ENCODE measurements around the gene WASHC1.
"Not testable (repeated sequence)": the region's sequence is repeated elsewhere in the genome, so short reads cannot be mapped to it uniquely, and the experiment has no call there.

DNA sequence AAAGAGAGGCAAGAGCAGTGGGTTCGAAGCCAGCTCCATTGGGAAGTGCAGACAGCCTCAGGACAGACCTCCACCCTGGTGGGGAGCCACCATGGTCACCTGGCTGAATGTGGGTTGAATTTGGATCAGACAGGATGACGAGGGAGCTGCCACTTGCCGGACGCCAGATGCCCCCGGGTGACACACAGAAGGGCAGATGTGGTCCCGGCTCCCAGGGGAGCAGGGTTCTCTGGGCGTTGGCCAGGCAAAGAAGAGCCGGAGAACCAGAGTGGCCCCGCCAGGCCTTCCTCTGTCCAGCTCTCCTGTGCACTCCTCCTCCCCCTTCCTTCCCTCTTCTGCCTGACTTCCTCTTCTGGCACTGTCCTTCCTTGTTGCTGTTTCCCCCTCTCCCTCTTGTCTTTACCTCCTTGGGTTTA is 12.0 kb upstream of the WASHC1 start:
- TF ChIP-seq FOXM1 (IDR thresholded peaks at IDR 0.05; ENCODE audit: borderline replicate concordance); SP1 (IDR thresholded peaks at IDR 0.05); SUZ12 (IDR thresholded peaks at IDR 0.05); FOXK2 (IDR thresholded peaks at IDR 0.05): not testable (repeated sequence)
